ENCODE measurements around the gene PCGF2.

Gene PCGF2

GRCh38 chr17:38716368-38717005, 31.6 kb downstream of the PCGF2 start:
- no peak for DNase-seq

DNA sequence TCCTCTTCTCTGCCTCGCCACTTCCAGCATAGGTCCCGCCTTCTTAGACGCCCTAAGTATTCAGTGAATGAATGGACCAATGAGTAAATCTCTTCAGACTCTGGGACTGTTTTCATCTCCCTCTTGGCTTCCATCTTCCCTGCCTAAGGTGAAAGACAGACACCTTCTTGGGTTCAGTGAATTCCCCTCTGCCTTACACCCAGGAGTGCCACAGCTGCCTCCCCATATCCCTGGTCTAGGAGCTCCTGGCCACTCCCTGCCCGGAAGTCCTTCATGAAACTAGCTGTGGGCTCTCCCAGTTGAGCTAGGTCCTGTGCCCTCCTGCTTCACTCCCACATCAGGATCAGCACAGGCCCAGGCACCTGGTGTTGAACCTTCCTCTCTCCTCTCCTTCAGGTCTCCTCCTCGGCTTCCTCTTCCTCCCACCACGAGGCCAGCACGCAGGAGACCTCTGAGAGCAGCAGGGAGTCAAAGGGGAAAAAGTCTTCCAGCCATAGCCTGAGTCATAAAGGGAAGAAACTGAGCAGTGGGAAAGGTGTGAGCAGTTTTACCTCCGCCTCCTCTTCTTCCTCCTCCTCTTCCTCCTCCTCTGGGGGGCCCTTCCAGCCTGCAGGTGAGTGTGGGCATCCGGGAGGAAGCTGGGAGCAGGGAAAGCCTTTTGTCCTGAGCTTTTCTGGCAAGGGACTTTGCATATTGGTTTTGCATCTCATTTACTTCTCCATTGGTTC, 32.8 kb downstream of the PCGF2 start:
- no peak for DNase-seq

DNA sequence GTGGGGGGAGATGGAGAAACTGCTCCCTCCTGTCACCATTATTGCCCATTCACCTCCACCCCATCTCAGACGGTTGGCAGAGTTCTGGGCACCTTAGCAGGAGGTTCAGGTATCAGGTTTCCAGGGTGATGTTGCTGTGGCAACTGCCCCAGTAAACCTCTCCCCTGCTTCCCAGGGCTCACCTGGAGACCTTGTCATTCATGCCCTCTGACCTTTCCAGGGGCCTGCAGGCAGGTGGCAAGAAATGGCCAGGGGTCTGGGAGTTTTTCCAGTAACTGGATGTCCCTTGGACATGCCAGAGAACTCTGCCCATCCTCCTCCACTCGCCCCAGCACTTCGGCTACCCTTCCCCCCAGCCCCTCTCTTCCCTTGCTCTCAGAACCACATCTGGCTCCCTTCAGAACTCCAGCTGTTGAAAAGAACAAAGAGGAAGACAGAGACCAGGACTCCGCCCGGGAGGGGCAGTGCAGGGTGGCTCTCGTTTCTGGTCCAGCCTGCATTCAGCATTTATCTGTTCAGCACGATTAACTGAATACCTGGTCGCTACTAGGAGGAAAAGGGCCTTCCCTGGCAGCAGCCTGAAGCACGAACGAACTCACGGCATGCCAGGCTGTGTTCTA, 34.6 kb downstream of the PCGF2 start:
- no peak for DNase-seq

GRCh38 chr17:38712593-38712992, 35.5 kb downstream of the PCGF2 start:
- no peak for DNase-seq

- peak; percentile 42 for DNase-seq
Measured at GRCh38 chr17:38711792-38712571, 36.2 kb downstream of the PCGF2 start.

DNA sequence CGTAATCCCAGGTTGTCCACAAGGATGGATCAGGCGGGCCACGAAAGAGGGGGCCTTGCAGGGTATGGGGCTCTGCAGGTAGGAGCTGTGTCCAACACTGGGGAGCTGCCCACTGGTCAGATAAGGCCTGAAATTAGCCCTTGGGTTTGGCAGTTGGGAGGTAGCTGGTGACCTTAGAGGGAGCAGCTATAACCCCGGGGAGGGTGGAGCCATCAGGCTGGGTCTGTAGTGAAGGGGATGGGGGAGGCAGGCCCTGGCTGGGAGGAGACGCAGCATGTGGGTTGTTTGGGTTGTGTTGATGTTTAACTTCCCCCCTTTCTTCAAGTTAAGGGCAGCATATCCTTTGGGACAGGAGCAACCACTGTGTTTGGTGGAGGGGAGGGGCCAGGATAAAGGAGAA, 37.2 kb downstream of the PCGF2 start:
- no peak for DNase-seq

GRCh38 chr17:38710604-38710962, 37.6 kb downstream of the PCGF2 start:
- no peak for DNase-seq

GRCh38 chr17:38709864-38710603, 38.1 kb downstream of the PCGF2 start:
- DNase-seq = no peak

GRCh38 chr17:38709104-38709820, 38.9 kb downstream of the PCGF2 start:
- DNase-seq = no peak

GRCh38 chr17:38707678-38708351, 40.3 kb downstream of the PCGF2 start:
- DNase-seq = no peak

DNA sequence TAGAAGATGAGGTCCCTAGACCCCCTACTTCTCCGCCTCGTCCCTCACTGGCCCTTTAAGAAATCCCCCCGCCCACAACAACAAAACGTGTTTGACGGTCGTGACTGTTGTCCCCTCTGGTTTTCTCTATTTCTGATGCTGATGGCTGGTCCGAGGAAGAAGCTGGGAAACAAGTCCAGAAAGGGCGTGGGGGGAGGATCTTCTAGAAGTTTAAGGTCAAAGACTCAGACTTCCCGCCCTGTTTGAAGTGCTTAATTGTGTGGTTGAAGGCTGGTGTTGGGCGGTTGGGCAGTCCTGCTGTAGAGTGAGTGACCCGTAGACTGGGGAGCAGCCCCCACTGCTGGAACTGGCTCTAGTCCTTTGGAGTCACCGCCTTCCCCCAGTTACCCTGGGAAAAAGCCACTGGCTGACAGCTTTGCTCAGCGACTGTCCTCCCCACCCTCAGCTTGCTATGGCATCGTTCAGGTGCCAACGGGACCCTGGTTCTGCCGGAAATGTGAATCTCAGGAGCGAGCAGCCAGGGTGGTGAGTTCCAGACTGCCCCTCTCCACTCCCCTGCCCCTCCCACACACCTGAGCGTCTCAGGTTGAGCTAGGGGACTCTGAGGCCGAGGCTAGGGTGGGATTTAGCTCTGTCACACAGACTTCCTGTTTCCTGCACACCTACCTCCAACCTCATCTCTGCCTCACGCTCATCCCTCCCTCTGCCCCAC, 41.5 kb downstream of the PCGF2 start:
- peak; percentile 47 for DNase-seq

DNA sequence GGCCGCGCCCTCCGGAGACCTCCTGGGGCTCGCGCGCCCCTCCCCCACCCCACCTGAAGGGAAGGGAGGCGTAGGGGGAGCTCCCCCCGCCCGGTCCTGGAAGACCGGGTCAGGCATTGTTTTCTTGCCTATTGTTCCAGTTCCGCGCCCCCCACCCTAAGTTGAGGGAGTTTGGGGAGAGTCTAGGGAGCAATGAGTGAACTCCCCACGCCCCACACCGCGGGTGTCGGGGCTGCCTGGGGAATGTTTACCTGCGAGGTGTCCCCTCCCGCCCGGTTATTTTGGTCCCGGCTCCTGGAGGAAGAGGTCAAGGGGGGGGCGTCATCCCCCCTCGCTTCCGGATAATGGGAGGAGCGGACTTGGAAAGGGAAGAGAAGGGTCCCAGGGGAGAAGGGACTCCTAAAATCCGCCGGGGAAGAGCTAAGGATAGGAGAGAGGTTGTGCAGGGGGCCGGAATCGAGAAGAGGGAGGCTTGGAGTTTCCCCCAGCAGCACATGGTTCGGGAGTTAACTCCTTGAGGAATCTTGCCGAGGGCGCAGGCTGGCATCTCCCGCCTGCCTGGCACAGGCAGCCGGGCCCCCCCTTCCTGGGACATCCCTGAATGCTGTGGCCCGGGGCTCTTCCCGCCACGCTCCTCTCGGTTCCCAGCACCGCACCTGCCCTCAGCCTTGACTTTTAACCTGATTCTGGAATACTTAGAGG, 42.2 kb downstream of the PCGF2 start:
- DNase-seq = no peak

- no peak for DNase-seq
Measured at GRCh38 chr17:38705523-38705802, 42.7 kb downstream of the PCGF2 start.

DNA sequence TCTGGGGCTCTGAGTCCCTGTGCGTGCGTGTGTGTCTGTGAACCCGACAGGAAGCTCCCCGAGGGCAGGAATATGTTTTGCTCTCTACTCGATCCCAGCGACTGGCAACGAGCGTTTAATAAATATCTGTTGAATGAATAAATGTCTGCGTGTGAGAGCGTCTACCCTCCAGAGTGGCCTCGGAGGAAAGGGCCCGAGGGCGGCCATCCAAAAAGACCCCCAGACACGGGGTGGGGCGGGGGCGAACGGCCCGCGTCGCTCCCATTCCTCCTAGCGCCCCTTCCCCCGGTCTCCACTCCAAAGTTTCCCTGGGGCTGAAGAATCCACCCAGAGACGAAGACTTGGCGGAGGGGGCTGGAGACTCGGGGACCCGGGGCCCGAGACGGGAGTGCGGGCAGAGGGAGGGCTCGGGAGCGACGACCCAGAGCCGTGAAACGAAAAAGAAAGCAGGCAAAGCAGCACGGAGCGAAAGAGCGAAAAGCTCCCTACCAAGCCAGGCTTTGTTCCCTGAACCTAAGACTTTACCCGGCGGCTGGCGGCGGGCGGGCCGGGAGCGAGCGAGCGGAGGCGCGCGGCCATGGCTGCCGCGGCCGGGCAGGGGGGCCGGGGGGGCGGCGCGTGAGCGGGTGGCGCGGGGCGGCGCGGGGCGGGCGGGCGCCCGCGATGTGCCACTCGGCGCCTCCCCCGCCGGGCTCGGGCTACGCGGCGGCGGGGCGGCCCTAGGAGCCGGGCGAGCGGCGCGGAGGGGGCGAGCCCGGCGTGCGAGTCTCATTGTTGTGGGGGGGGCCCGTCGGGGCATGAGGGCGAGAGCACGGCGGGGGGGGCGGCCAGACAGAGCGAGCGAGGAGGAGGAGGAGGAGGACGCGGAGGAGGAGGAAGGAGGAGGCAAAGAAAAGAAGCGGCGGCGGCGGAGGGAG, 43.3 kb downstream of the PCGF2 start, which contains the start of gene MLLT6:
Gene MLLT6 (plus strand): TSS at position 668 of the 917 bp plus-strand sequence. CDS start 360 bp downstream, outside the sequence.
- DNase-seq = peak; percentile 92

- DNase-seq = peak; percentile 94
Measured at GRCh38 chr17:38703742-38704605, 44.2 kb downstream of the PCGF2 start.

- peak; percentile 60 for DNase-seq
Measured at GRCh38 chr17:38702916-38703741, 45.0 kb downstream of the PCGF2 start.

Measured in hematopoietic multipotent progenitor cell treated with erythropoietin and hydrocortisone succinate and interleukin-3 and kit ligand, for 4 days (in vitro differentiated cells).